ENCODE data around the gene MAGI2.

MAGI2 gene

DNA sequence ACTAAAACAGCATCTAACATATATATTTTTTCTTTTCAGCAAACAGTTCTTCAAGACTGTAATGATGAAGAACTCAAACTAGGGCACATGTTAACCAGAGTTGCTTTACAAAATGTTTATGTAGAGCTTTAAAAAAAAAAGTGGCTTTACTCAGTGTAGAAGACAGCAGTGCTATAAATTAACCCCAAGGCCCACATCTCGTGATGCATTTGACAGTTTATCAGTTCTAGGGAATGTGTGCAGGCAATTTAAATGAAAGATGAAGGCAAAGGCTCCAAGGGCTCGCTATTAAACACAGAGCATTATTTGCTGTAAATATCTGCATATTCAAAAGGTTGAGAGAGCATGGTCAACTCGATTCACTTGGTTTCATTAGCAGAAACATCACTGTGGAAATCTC lies 558.1 kb downstream of the MAGI2 start:
- no peak for DNase-seq

DNA sequence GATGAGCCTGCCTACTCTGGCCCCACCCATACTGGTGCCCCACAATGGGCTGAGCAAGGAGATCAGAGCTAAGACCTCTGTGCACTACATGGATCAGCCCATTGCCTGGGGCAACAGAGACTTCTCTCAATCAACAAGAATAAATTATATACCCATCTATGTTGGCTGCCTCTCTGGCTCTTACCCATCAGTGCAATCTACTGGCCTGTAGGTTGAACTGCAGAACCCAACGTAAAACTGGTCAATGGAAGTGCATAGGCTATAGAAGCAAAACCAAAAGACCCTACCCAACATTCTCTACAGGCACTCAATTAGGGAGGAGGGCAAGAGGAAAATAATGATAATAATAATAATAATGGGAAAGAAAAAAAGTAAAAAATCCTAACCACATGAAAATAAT lies 574.3 kb downstream of the MAGI2 start:
- DNase-seq: no peak

DNA sequence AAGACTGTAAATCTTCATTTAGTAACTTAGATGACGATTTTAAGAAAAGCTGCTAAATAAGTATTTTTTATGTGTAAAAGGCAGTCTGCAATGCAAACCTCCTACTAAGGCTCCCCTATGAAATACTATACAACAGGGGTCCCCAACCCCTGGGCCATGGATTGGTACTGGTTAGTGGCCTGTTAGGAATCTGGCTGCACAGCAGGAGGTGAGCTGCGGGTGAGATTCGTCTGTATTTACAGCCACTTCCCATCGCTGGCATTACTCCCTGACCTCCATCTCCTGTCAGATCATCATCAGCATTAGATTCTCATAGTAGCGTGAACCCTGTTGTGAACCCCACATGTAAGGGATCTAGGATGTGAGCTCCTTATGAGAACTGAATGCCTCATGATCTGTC lies 580.4 kb downstream of the MAGI2 start:
- no peak for DNase-seq

DNA sequence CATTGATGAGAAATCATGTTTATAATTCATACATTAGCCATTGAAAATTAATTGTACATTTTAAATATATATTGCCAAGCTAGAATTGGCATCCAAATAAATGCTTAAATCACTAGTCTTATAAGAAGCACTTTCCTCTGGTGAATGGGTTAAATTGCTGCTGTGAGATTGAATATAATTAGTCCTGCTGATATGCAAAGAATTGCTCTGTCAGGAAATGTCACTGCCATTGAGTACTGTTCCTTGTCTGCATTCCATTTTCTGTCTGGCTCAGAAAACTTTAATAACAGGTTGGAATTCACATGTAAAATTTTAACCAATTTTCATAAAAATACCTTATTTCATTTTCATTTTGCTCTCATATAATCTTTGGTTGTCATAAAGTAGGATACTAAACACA lies 589.1 kb downstream of the MAGI2 start:
- DNase-seq: no peak

DNA sequence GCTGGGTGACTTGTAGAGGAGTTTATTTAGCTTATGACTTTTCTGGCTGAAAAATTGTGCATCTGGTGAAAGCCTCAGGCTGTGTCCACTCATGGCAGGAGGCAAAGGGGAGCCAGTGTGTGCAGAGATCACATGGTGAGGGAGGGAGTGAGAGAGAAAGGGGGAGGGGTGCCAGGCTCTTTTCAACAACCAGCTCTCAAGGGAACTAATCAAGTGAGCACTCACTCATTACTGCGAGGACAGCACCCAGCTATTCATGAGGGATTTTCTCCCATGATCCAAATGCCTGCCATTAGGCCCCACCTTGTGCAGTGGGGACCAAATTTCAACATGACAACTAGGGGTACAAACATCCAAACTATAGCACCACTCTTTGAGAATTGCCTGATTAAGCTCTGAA lies 590.2 kb downstream of the MAGI2 start:
- DNase-seq: no peak

DNA sequence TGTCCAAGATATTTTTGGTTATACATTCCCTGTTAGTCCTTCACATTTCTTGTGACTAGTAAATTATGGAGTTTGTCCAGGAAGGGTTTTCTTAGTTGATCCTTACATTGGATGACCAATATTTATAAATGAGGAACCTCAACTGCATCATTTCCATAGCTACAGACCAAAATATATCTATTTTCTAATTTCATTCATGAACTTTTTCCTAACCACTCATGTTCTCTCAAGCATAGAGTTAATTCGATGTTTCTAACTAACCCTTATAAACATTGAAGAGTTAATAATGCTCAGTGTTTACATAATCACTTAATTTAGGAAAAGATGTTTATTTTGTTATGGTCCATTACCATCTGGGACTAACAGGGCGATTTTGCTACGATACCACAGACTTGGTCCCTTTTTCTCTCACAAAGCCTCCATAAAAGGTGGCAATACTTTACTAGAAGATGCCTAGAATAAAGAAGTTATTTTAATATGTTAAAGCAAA lies 591.0 kb downstream of the MAGI2 start:
- no peak for DNase-seq

DNA sequence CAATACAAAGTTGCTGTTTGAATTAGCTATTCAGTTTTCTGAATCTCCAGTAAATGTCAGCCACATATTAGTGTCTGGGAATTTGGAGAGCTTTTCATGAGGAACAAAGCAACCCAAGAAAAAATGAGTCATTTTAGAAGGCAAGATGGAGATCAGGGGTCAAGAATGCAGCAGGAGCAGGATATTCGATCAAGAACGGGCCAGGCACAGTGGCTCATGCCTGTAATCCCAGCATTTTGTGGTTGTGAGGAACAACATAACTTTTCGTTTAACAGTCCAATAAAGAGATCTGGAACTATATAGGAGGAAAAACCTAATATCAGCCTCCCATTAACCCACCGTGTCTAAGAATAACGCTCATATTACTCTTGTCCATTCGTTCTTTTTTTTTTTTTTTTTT lies 600.5 kb downstream of the MAGI2 start:
- no peak for DNase-seq

DNA sequence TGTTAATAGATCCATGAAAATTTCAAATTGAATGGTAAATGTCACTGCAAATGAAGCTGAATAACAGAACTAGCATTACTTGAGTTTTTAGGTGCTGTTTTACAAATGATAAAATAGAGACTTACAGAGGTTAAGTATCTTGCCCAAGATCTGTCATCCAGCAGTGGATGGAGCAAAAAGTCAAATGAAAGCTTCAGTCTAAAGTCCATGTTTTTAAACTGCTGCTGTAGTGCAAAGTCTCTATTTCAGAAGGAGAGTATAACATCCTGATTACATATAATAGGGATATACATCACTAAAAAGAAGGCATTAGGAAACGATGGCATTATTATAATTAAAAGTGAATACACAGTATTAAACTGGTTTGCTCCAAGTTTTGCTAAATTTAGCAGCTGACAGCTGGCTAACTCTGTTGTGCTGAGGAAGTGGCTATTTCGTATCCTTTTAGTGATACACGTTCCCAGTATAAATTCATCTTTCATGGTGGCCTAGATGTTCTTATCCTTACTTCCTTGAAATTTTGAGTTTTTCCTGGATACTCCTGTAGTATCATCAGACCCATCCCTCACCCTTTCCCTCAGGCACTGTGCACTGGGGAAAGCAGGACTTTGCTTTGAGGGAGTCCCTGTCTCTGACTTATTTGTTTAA lies 603.2 kb downstream of the MAGI2 start:
- DNase-seq: no peak

DNA sequence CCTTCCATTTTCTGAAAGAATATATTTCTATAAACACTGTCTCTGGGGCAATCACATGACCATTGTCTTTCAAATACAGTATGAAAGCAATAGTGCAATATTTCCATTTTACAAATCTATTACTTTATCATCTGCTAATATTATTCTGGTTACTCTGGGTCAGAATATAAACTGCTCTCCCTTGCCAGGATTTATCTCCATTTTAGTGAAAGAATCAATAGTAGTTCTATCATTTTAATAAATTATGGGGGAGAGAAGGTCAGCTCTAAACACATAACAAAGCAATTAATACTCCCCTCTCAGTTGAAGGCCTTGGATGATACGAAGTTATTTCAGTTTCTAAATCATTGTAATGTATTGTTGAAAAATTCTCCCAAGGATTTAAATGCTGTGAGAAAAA lies 608.3 kb downstream of the MAGI2 start:
- no peak for DNase-seq

DNA sequence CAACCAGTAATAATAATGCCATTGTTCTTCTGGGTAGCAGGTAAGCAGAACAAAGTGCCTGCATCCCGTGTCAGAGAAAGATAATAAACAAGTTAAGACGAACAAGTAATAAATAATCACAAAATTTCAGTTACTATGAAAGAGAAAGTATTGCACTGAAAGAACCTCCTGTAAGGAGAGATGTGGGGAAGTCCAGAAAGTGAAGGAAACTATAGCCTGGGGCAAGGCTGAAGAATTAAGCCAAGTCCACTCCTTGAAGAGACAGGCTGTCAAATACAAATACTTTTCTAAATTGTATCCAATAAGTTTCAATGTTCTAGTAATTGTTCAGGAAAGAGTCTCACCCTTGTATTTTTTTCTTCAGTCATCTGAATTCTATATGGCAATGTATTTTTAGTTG lies 611.4 kb downstream of the MAGI2 start:
- DNase-seq: no peak

DNA sequence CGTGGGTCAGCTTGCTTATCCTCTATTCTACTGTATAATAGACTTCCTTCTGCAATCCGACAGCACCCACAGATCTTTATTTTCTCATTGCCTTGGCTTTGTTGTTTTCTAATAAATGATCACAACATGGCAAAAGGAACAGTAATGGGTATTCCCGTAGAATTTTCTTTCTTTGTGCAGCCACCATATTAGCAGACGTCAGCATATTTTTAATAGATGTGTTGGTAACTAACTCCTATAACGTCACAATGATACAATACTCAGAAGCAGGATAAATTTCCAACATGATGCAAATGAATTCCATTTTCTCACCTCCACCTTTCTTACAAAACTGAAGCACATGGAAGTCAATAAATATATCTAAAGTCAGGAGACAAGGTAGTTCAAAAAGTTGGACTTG lies 617.6 kb downstream of the MAGI2 start:
- DNase-seq: no peak

DNA sequence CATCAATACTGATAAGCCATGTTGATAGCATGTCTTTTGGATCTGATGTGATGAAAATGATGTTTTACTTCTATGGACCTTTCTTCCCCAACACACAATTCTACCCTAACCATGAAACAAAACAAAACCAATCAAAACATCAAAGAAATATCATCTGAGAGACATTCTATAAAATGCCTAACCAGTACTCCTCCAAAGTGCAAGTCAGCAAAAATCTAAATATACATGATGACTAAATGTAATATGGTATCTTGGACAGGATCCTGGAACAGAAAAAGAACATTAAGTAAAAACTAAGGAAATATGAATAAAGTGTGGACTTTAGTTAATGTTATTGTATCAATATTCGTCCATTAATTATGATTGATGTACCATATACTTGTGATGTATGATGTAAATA lies 625.1 kb downstream of the MAGI2 start:
- DNase-seq: no peak

DNA sequence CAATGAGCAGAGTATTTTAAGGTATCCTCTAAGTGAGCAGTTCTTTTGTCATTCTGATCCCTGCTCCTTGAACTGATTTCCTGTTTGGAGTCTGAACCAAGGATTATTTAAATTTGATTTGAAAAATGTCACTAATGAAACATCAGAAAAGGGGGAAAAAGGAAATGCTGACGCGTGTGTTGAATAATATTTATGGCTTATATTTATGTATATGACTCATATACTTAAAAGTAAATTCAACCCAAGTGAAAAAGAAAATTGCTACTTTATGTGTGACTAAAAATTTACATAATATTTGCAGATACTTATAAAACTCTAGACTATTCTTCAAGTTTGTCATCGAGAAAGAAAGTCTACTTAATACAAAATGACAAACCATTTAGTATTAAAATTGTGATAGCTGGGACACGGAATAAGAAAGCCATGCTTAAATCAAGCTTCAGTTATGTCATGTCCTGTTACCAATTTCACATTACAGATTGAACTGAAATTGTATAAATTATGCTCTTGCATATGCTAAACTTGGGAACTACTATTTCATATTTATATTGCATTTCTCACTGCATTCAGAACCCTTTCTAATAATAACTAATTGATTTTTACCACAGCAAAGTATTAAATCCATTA lies 649.9 kb downstream of the MAGI2 start:
- no peak for DNase-seq

DNA sequence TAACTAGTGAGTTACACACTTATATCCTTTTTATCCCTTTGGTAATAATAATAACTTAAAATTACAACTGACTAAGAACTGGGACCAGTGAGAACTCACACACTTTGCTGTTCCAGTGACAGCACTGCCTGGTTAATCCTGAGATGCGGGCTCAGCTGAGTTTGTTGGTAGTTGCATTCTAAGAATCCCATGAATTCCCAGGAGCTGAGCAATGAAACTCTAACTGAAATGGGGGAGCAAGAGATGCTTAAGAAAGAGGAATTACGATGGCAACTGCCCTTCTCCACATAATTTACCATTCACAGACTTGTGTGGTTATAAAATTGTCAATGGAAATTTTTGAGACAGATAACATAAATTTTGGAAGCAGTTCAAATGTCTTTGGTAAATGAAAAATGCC lies 659.4 kb downstream of the MAGI2 start:
- DNase-seq: no peak

DNA sequence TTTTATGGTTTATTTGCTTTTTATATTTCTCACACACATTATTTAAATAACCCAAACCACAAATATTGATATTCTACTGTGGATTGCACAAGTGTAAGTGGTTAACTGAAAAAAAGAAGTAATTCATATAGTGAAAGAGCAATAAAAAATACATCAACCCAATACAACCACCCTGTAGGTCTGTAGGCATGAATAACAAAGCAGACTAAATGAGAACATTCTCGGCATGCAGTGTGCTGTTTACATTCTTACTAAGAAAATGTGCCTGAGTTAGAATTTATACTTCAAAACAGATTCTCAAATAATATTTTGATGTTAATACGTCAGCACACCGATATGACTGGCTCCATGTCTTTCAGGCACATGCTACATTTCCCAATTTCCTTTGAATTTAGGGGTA lies 660.8 kb downstream of the MAGI2 start:
- no peak for DNase-seq

DNA sequence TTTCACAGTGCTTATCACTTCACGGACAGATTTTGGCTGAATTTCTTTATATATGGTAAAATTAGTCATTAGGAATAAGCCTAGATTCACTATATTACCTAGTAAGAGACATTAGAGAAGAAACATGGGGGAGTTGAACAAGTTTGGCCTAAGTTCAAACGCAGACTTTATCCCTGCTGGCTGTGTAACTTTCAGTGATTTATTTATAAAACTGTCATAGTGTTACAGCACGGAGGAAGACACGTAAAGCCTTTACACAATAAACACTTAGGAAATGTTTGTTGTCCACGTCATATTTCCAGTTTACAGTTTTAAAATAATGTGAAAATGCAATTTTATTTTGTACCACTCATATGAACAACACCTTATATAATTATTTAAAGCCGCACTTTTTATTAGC lies 661.5 kb downstream of the MAGI2 start:
- DNase-seq: no peak

DNA sequence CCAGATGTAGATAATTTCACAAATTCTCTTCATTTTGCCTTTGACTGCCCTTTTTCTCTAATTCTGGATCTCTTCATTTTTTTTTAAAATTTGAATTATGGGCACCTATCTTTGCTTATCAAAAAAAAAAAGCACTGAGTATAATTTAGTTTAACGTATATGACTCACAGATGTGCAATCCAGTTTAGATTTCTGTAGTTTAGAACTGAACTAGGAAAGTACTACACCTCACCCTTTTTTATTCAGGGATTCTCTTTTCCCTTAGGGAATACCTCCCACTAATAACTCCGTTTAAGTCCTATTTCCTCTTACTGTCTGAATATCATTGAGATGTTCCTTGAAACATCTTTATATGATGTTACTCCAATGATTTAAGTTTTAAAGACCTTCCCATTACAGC lies 665.0 kb downstream of the MAGI2 start:
- no peak for DNase-seq

DNA sequence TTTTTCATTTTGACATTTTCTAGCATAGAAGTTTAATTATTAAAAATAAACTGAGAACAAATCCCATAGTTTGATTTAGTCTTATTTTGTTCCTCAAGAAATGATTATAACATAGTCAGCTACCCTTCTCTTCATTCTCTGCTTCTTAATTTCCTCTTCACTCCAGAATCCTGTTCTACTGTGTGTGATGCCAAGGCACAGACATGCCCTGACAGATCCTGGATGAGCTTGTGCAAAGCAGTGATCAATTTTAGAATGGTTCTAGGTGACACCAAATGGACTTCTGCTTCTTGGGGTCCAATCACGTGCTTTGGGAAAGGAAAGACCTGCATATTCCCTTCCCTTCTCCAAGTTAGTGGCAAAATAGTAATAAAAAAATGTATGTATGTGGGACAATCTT lies 665.6 kb downstream of the MAGI2 start:
- no peak for DNase-seq

DNA sequence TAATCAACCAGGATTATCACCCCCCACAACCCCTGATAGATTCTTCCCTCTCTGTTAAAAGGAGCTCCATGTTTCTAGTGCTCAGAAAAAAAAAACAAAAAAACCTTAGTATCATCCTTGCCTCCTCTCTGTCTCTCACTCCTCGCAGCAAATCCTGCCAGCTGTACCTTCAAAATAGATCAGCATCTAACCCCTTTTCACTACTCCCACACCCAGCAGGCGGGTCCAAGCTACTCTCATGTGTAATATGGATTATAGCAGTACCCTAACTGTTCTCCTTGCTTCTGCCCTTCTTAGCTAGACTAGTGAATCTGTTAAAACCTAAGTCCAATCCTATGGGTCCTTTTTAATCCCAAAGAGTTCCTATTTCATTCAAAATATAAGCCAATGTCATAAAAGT lies 667.4 kb downstream of the MAGI2 start:
- no peak for DNase-seq

DNA sequence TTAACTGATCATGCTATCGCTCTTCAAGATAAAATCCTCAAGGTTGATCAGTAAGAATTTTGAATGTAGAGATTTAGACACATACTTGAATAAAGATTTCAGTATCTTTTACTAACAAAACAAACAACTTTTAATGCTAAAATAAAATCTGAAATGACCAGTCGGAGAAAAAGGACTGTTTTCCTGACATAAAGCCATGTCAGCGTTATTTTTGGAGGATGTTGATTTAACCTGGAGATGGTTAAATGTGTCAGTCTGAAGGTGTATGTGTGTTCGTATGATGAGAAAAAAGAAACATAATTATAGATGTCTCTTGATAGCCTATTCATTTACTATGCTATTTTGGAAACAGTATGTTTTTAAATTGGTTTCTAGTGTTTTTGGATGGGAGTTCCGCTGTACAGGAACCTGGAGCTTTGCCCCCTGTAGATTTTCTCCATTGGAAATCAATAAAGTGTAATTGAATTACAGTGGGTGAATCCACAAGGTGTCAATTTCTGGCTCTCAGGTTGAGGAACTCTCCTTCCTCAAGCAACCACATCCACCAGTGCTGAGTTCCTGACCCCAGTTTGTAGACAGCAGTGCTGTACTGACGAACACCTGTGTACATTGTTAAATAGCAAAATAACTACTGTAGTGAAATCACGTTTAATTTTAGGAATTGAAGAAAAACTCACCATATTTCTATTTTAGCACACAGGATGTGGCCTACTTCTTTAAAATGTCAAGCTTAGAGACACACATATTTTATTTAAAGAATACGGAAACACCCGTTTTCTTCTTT lies 670.1 kb downstream of the MAGI2 start:
- no peak for DNase-seq

DNA sequence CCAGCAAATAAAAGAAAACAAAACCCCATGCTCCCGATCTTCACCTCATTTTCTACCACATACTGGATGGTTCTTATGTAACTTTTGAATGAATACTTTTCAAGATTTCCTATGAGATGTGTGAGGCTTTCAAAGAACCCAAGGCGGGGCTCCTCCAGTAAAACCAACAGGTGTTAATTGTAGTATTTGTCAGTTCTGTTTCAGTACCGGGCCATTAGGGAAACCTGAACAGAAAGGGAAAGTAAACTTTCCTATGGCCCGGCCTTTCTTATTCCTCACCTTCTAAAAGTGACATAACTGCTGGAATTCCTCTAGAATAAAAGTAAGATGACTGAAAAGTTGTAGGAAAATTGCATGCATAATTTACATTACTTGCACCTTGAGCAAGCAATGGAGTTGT lies 672.9 kb downstream of the MAGI2 start:
- no peak for DNase-seq

DNA sequence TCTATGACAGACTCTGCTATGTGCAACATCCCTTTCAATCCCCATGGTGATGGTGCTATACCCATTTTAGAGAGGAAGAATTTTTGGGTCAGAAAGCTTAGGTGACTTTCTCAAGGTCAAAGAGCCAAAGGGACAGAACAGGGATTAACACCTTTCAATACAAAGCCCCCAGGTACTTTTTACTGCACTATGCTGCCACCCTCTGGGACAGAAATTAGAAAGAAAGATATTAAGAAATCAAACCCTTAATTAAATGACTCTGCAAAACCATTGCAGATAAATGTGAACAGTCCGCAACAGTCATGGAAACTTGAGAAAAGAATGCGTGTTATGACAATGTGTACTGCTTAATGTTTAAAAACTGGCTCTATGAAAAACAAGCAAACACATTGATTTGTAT lies 673.7 kb downstream of the MAGI2 start:
- DNase-seq: no peak

DNA sequence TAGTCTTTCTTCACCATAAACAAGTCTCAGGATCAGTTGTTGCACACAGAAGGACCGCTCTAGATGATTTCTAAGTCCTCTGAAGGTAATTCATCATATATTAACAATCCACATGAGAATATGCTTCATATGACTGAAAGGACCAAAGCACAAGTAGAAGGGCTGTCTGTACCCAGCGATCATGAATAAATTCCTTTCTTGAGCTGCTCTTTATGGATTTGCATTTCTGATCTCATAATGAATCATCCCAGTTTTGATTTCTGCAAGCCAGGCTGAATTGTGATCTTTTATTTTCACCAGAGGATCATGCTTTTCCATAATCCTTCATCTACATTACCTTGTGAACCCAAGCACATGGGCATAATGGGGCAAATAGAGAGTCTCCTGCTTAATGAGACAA lies 675.6 kb downstream of the MAGI2 start:
- DNase-seq: no peak

Measured in NCI-H446 (cell line).